Esophagus squamous epithelium (tissue), 4 donors: ENCODE results near the gene PRDX3.

ENCODE experiments used
- CTCF ChIP-seq, 6 experiments: fragments of 450-650 bp in 4 of 6; fragments of 200-600 bp in 2 of 6; sonication (generic) in 2 of 6; IDR thresholded peaks; one replicate each; pipeline ENCODE4 v1.5.1; 2016 to 2019; ENCODE audit warnings: antibody characterized with exemption in 6 of 6, mild to moderate bottlenecking in 4 of 6, moderate library complexity in 4 of 6
- POLR2A ChIP-seq, 4 donors: fragments of 450-650 bp; IDR thresholded peaks; one replicate each; pipeline ENCODE4 v1.6.1; 2017; ENCODE audit warnings: antibody characterized with exemption in 4 of 4, mild to moderate bottlenecking in 4 of 4, moderate library complexity in 3 of 4

GRCh38 chr10:119166564-119166963 is 12.0 kb downstream of the PRDX3 start:
- TF ChIP-seq POLR2A (IDR thresholded peaks at IDR 0.05) (no peak), CTCF (IDR thresholded peaks at IDR 0.05) (no peak)
